GM18499 (cell line): ENCODE results near the gene PAMR1.
"Not testable (repeated sequence)": the region's sequence is repeated elsewhere in the genome, so short reads cannot be mapped to it uniquely, and the experiment has no call there.

Experiments
- ATAC-seq: cut with Tn5 transposase; IDR thresholded peaks from one replicate; pipeline ENCODE4 v1.9.1; 2021; ENCODE audit warnings: moderate number of reproducible peaks; ENCODE audit not compliant: insufficient read depth, unreplicated experiment

The PAMR1 gene

GRCh38 chr11:35525501-35526175 lies at the start of gene PAMR1:
Gene PAMR1 (minus strand): TSS chr11:35525616. CDS start chr11:35525585, 31 bp downstream.
- no peak for ATAC-seq

- ATAC-seq = no peak
Measured at GRCh38 chr11:35571696-35572095, 46.3 kb upstream of the PAMR1 start.

GRCh38 chr11:35567737-35568465 lies 42.5 kb upstream of the PAMR1 start:
- no peak for ATAC-seq

- no peak for ATAC-seq
Measured at GRCh38 chr11:35566885-35567284, 41.5 kb upstream of the PAMR1 start.

GRCh38 chr11:35566181-35566580 lies 40.8 kb upstream of the PAMR1 start:
- ATAC-seq = no peak

GRCh38 chr11:35564245-35564595 lies 38.8 kb upstream of the PAMR1 start:
- no peak for ATAC-seq

- ATAC-seq = no peak
Measured at GRCh38 chr11:35563484-35564244, 38.2 kb upstream of the PAMR1 start.

- ATAC-seq = no peak
Measured at GRCh38 chr11:35559949-35560348, 34.5 kb upstream of the PAMR1 start.

- no peak for ATAC-seq
Measured at GRCh38 chr11:35558513-35558912, 33.1 kb upstream of the PAMR1 start.

- no peak for ATAC-seq
Measured at GRCh38 chr11:35555488-35555887, 30.1 kb upstream of the PAMR1 start.

- ATAC-seq = no peak
Measured at GRCh38 chr11:35554491-35555437, 29.3 kb upstream of the PAMR1 start.

- ATAC-seq = no peak
Measured at GRCh38 chr11:35553831-35554230, 28.4 kb upstream of the PAMR1 start.

GRCh38 chr11:35553021-35553420 lies 27.6 kb upstream of the PAMR1 start:
- no peak for ATAC-seq

- ATAC-seq = no peak
Measured at GRCh38 chr11:35552616-35553015, 27.2 kb upstream of the PAMR1 start.

- no peak for ATAC-seq
Measured at GRCh38 chr11:35550374-35551036, 25.1 kb upstream of the PAMR1 start.

GRCh38 chr11:35549787-35550186 lies 24.4 kb upstream of the PAMR1 start:
- ATAC-seq = no peak

GRCh38 chr11:35548925-35549561 lies 23.6 kb upstream of the PAMR1 start:
- no peak for ATAC-seq

- ATAC-seq = not testable (repeated sequence)
Measured at GRCh38 chr11:35547995-35548394, 22.6 kb upstream of the PAMR1 start.

GRCh38 chr11:35546317-35546716 lies 20.9 kb upstream of the PAMR1 start:
- no peak for ATAC-seq
